ENCODE results near the gene POMT1. TPM values are rescaled to one million over a fixed set of nuclear protein-coding genes. Genes with fewer than 3 reads are reported as not detected.

Gene POMT1
- total RNA-seq, 2 experiments from 2014 or later = 50.1 to 50.5 TPM

- H3K9me3 ChIP-seq (ENCODE audit: control insufficient read depth in 1 of 2, insufficient read depth in 1 of 2, low read length in 2 of 2) = no peaks in the 10 kb centered on the region
- H3K4me3 ChIP-seq (ENCODE audit: low read length) = no peak overlapping the region
- peaks cover 5% of the 10 kb centered on the region for H3K4me1 Mint-ChIP-seq (ENCODE audit: low read depth)
- H3K27me3 Mint-ChIP-seq = no peaks in the 10 kb centered on the region
- no peaks in the 10 kb centered on the region for H3K9me3 Mint-ChIP-seq
- H3K36me3 Mint-ChIP-seq (ENCODE audit: low read depth) = peaks cover 97% of the 10 kb centered on the region
- H3K27ac Mint-ChIP-seq = peak overlapping the region; percentile 9
- ATAC-seq (ENCODE audit: poor library complexity) = no peak
- intact Hi-C loops (cut with DNase I, micrococcal nuclease) = no loop called here
- H3K36me3 ChIP-seq (ENCODE audit: insufficient read depth, low read length) = peaks cover 95% of the 10 kb centered on the region
- ChIA-PET CTCF (no interaction called here), POLR2A (interaction anchor here (1.9 kb wide), 1 partner anchor 119 kb away, joined by 6 read pairs; no protein-coding TSS in a partner anchor)
- no peaks in the 10 kb centered on the region for H3K4me1 ChIP-seq (ENCODE audit: insufficient read depth, low read length)
- H3K27me3 ChIP-seq (ENCODE audit: control insufficient read depth in 1 of 2, insufficient read depth in 2 of 2, low read length in 2 of 2) = no peaks in the 10 kb centered on the region
- no peak overlapping the region for H3K4me3 Mint-ChIP-seq
- no peak for DNase-seq
- no peak overlapping the region for H3K27ac ChIP-seq (ENCODE audit: low read depth in 1 of 2, low read length in 2 of 2)
- TF ChIP-seq CTCF (IDR thresholded peaks at IDR 0.05) = no peak
Measured at GRCh38 chr9:131492070-131492469, 10.6 kb upstream of the POMT1 start.

- Histone ChIP-seq H3K27me3 (ENCODE audit: control insufficient read depth in 1 of 2, insufficient read depth in 2 of 2, low read length in 2 of 2) (no peaks in the 10 kb centered on the region), H3K4me1 (ENCODE audit: insufficient read depth, low read length) (peaks cover 21% of the 10 kb centered on the region), H3K36me3 (ENCODE audit: insufficient read depth, low read length) (peaks cover 96% of the 10 kb centered on the region), H3K4me3 (ENCODE audit: low read length) (no peak overlapping the region), H3K27ac (ENCODE audit: low read depth in 1 of 2, low read length in 2 of 2) (no peak overlapping the region), H3K9me3 (ENCODE audit: control insufficient read depth in 1 of 2, insufficient read depth in 1 of 2, low read length in 2 of 2) (no peaks in the 10 kb centered on the region)
- no peak for TF ChIP-seq CTCF (IDR thresholded peaks at IDR 0.05)
- Mint-ChIP-seq H3K4me1 (ENCODE audit: low read depth) (peaks cover 24% of the 10 kb centered on the region), H3K4me3 (no peak overlapping the region), H3K27me3 (no peaks in the 10 kb centered on the region), H3K27ac (no peak overlapping the region), H3K36me3 (ENCODE audit: low read depth) (peaks cover 95% of the 10 kb centered on the region), H3K9me3 (no peaks in the 10 kb centered on the region)
- ChIA-PET CTCF (no interaction called here), POLR2A (interaction anchor here (0.6 kb wide), 1 partner anchor 9 kb away, joined by 3 read pairs; the partner anchor contains the start of gene POMT1)
- ATAC-seq (ENCODE audit: poor library complexity) (no peak), DNase-seq (no peak)
- intact Hi-C loops (cut with DNase I, micrococcal nuclease) = no loop called here
Measured at GRCh38 chr9:131494296-131494870, 8.3 kb upstream of the POMT1 start.

GRCh38 chr9:131495785-131496184, 6.9 kb upstream of the POMT1 start:
- DNase-seq = no peak
- Mint-ChIP-seq H3K4me1 (ENCODE audit: low read depth) (peaks cover 38% of the 10 kb centered on the region), H3K36me3 (ENCODE audit: low read depth) (peaks cover 91% of the 10 kb centered on the region), H3K9me3 (no peaks in the 10 kb centered on the region), H3K27ac (peak overlapping the region; percentile 55), H3K27me3 (no peaks in the 10 kb centered on the region), H3K4me3 (no peak overlapping the region)
- no peak overlapping the region for H3K27ac ChIP-seq (ENCODE audit: low read depth in 1 of 2, low read length in 2 of 2)
- peaks cover 35% of the 10 kb centered on the region for H3K4me1 ChIP-seq (ENCODE audit: insufficient read depth, low read length)
- peaks cover 83% of the 10 kb centered on the region for H3K36me3 ChIP-seq (ENCODE audit: insufficient read depth, low read length)
- H3K4me3 ChIP-seq (ENCODE audit: low read length) = no peak overlapping the region
- no peak for ATAC-seq (ENCODE audit: poor library complexity)
- ChIA-PET CTCF (no interaction called here), POLR2A (no interaction called here)
- no peaks in the 10 kb centered on the region for H3K27me3 ChIP-seq (ENCODE audit: control insufficient read depth in 1 of 2, insufficient read depth in 2 of 2, low read length in 2 of 2)
- no peak for TF ChIP-seq CTCF (IDR thresholded peaks at IDR 0.05)
- H3K9me3 ChIP-seq (ENCODE audit: control insufficient read depth in 1 of 2, insufficient read depth in 1 of 2, low read length in 2 of 2) = no peaks in the 10 kb centered on the region
- intact Hi-C loops (cut with DNase I, micrococcal nuclease) = loop anchor here in 1 of 2 experiments (5.0 kb wide), 1 partner anchor 98 kb away; no protein-coding TSS in a partner anchor

All from CD4-positive, alpha-beta T cell (primary cell).